ENCODE data around the gene PSD2.

GRCh38 chr5:139807647-139808030 lies 12.0 kb downstream of the PSD2 start:
- TF ChIP-seq TAF1 (IDR thresholded peaks at IDR 0.05; ENCODE audit: low read depth, low read length) (no peak), POLR2A (IDR thresholded peaks at IDR 0.05; ENCODE audit: low read depth, low read length) (no peak), POLR2AphosphoS5 (IDR thresholded peaks at IDR 0.05; ENCODE audit: low read depth, low read length) (no peak)
